NB4 (cell line): ENCODE results near the gene RASSF5.

Source experiments
- DNase-seq: peaks from one replicate; pipeline ENCODE4 v3.0.0; 2010; ENCODE audit warnings: low read depth
- H3K4me3 ChIP-seq: one replicate; pipeline ENCODE4 v1.5.1; 2011; ENCODE audit warnings: mild to moderate bottlenecking, low read depth, low read length, moderate library complexity
- MYC ChIP-seq: IDR thresholded peaks from 2 replicates; pipeline ENCODE4 v1.6.1; 2011; ENCODE audit warnings: low read depth, low read length
- POLR2A ChIP-seq: IDR thresholded peaks from 2 replicates; pipeline ENCODE4 v1.6.1; 2011; ENCODE audit warnings: mild to moderate bottlenecking; ENCODE audit not compliant: insufficient read length; ENCODE audit errors: extremely low read depth
- TF ChIP-seq, protein P1 (sequence below): IDR thresholded peaks from one replicate; pipeline ENCODE4 v1.5.1; 2012; ENCODE audit warnings: low read depth, low read length
- TF ChIP-seq, protein P2 (sequence below): IDR thresholded peaks from 2 replicates; pipeline ENCODE4 v1.6.1; 2011; ENCODE audit warnings: low read depth, low read length

RASSF5 gene

DNA sequence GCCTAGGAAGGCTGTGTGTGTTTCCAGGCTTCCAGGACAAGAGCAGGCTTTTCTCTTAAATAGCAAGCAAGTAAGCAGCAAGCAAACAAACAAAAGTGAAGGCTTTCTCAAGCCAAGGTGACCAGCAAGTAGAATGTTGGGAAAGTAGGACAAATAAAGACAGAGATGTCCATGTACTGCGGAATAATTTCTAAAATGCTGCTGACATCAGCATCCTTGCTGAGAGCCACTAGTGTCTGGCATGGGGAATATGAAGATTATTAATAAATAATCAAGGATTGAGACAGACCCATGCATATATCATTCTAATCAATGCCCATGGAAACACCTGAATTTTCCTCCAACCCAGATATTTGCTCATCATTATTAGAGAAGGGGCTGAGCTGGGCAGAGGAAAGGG, 121.6 kb downstream of the RASSF5 start:
- no peak overlapping the region for H3K4me3 ChIP-seq
- TF ChIP-seq, protein P1, sequence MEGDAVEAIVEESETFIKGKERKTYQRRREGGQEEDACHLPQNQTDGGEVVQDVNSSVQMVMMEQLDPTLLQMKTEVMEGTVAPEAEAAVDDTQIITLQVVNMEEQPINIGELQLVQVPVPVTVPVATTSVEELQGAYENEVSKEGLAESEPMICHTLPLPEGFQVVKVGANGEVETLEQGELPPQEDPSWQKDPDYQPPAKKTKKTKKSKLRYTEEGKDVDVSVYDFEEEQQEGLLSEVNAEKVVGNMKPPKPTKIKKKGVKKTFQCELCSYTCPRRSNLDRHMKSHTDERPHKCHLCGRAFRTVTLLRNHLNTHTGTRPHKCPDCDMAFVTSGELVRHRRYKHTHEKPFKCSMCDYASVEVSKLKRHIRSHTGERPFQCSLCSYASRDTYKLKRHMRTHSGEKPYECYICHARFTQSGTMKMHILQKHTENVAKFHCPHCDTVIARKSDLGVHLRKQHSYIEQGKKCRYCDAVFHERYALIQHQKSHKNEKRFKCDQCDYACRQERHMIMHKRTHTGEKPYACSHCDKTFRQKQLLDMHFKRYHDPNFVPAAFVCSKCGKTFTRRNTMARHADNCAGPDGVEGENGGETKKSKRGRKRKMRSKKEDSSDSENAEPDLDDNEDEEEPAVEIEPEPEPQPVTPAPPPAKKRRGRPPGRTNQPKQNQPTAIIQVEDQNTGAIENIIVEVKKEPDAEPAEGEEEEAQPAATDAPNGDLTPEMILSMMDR = no peak
- TF ChIP-seq, protein P2, sequence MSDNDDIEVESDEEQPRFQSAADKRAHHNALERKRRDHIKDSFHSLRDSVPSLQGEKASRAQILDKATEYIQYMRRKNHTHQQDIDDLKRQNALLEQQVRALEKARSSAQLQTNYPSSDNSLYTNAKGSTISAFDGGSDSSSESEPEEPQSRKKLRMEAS = no peak
- DNase-seq = no peak

DNA sequence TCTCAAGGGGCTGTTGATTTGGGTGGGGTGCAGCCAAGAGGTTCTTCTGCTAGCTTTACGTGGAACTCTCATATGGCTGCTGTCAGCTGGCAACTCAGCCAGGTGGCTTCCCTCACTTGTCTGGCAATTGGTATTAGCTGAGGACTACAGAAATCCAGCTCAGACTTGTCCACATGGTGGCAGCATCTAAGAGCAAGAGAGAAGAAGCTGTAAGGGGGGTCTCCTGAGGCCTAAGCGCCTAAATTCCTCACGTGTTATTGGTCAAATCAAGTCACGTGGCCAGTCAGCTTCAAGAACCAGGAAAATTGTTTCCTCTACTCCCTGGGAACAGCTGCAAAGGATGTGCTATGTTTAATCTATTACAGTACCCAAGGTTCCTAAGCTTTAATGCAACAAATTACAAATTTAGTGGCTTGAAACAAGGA, 123.8 kb downstream of the RASSF5 start:
- H3K4me3 ChIP-seq = no peak overlapping the region
- peak; percentile 85 for DNase-seq
- no peak for TF ChIP-seq POLR2A
- TF ChIP-seq, protein P1 = peak; percentile 73
- TF ChIP-seq MYC = peak; percentile 47; the same call in 1 of the 2 replicates
- TF ChIP-seq, protein P2 = peak; percentile 97

DNA sequence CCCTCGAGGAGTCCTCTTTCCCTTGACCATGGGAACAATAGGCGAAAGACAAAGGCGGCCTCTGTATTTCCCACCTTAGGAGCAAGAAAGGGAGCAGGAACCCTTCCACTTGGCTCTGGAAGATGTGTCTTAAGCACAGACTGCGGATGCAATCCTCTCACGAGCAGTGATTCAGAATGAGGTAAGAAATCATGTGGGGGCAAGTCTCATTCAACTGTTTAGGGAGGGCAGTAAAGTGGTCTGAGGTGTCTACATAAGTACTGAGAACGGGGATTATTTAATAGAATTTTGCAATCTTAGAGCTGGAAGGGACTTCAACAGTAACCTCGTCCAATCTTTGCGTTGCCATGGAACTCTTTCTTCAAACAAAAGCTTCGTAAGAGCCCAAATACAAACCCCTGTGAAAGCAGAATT, 126.4 kb downstream of the RASSF5 start:
- H3K4me3 ChIP-seq = no peak overlapping the region

DNA sequence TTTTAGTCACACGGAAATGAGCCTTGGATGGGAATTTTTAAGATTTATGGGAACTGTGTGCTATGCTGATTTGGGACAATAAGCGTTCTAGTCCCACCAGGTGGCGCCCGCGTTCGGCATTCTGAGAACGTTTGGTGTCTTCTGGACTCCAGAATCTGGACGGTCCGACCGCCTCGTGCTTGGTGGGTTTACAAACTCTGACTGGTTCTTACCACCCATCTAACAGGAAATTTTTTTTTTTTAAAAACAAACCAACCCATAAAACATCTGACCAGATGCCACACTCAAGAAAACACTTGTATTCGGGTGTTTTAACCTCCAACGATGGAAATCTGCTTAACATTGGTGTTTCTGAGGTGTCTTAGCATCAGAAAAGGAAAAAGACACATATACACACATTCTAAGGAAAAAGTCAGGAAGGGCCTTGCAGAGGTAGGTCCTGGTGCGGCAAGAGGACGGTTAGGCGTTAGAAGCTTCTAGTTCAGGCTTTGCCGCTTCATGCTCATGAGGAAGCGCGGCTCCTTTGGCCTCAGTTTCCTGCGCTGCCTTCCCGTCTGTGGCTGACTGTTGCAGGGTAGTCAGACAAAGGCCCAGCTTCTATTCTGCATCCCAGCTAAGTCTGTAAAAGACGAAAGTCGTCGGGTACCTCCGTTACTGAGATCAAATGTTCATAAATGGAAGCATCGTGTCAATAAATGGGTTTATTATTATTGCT, 127.2 kb downstream of the RASSF5 start:
- TF ChIP-seq, protein P1 = peak; percentile 72
- TF ChIP-seq, protein P2 = peak; percentile 59
- TF ChIP-seq POLR2A (no peak), MYC (peak; percentile 46; the same call in 1 of the 2 replicates)
- H3K4me3 ChIP-seq = peak overlapping the region; percentile 50
- DNase-seq = peak; percentile 81

More for the DNA sequence above, 126.4 kb downstream of the RASSF5 start:
- peak; percentile 19 for DNase-seq
- TF ChIP-seq POLR2A (no peak), MYC (no peak)

DNA sequence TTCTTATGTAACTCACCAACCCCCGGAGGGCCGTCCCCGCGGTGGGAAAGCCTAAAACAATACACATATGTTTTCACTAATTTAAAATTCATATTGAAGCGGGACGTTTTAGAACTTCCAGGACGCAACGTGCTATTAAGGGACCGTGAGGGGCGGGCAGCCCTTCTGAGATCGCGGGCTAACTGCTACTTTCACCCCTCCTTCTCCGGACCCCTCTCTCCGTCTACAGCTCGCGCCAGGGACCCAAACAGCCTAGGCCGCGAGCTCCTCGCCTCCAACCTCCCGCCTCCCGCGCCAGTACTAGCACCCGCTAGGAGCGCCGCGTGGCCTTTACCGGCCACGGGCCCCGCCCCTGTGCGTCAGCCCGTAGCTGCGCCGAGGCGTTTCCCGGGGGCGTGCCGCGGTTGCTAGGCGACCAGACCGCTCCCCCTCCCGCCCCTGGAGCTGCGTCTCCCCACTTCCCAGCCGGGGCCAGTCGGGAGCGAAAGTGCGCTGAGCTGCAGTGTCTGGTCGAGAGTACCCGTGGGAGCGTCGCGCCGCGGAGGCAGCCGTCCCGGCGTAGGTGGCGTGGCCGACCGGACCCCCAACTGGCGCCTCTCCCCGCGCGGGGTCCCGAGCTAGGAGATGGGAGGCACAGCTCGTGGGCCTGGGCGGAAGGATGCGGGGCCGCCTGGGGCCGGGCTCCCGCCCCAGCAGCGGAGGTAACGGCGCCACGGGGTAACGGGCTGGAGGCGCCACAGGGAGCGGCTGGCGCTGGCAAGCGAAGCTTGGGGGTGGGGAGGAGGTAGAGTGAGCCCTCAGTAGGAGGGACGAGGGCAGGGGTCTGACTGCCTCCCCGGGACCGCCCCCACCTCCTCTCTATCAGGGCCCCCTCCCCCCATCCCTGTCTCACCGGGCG, 128.0 kb downstream of the RASSF5 start, which contains the start of gene DYRK3:
TSS of gene DYRK3 (plus strand) at position 457 of the 898 bp plus-strand sequence. CDS start at position 625, 168 bp downstream.
- peak; percentile 91 for TF ChIP-seq POLR2A
- TF ChIP-seq, protein P1 = no peak
- TF ChIP-seq, protein P2 = peak; percentile 93
- peak; percentile 95 for TF ChIP-seq MYC
- H3K4me3 ChIP-seq = peak within 1 kb of the TSS; percentile 69
- DNase-seq = peak; percentile 95

DNA sequence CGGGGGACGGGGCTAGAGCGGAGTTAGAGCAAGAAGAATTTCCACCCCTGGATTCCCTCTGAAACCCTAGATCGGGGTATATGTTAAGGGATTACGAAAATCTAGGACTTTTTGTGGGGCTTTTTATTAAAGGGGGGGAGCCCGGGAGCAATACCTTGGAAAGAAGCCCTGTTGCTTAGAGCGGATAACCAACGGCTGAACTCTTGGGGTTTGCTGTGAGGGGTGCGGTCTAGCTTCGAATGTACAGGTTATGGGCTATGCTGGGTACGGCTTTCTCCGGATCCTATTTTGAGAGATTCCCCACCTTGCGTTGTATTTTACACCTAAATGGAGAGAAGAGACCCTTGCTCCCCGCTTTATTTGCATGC, 128.6 kb downstream of the RASSF5 start:
- peak; percentile 39 for DNase-seq
- TF ChIP-seq POLR2A (no peak), MYC (no peak)
- TF ChIP-seq, protein P1 = no peak
- TF ChIP-seq, protein P2 = no peak
- peak overlapping the region; percentile 69 for H3K4me3 ChIP-seq
